ENCODE measurements around the gene KCTD17. TPM values are rescaled to one million over a fixed set of nuclear protein-coding genes. Genes with fewer than 3 reads are reported as not detected.

The KCTD17 gene
- total RNA-seq, 1 experiment from 2014 or later = 12.5 TPM

DNA sequence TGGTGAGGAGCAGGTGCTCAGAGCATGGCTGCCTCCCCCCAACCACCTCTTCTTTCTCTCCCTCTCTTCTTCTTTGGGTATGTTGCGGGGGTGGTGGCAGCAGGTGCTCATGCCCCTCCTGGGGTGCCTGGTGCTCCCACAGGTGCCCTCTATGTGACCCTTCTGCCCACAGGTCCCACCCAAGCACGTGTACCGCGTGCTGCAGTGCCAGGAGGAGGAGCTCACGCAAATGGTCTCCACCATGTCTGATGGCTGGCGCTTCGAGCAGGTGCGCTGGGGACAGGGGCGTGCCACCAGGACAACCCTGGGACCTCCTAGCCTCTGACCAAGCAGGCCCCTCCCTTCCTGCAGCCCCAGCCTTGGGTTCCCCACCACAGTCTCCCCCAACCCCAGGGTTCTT, 5.7 kb downstream of the KCTD17 start:
- Histone ChIP-seq H3K27ac (no peak overlapping the region), H3K4me3 (no peak overlapping the region), H3K4me1 (peaks cover 9% of the 10 kb centered on the region; the same call in 1 of the 2 replicates), H3K36me3 (no peaks in the 10 kb centered on the region), H3K27me3 (no peaks in the 10 kb centered on the region), H3K9me3 (replicated peaks) (no peaks in the 10 kb centered on the region)
- DNase-seq = no peak

DNA sequence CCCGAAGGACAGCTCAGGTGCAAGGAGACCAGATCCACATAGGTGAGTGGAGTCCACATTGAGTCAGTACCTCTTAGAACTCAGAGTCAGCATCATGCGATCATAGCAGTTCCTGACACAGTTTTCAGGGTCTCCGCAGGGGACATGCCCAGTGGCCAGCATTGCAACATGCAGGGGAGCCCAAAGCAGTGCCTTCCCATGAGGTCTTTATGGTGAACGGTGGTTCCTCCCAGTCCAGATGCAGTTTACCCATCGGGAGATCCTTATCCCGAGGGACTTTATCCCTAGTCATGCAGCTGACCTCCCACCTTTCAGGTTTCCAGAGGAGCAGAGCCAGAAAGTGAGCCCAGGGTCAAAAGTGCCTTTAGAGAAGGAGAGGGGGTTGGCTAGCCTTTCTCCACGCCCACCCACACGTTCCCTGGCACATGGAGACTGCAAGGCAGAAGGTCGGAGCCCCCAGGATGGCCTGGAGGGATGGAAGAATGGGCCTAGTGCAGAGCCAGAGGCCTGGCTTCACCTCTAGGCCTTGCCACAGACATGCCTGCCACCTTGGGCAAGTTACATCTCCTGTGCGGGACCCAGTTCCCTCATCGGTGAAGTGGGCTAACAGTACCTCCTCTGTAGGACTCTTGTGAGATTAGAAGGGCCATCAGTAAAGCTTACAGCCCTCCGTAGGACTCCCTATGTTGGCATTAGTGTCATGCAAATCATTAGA, 6.4 kb downstream of the KCTD17 start:
- H3K27ac ChIP-seq = no peak overlapping the region
- H3K4me1 ChIP-seq = peaks cover 9% of the 10 kb centered on the region; the same call in 1 of the 2 replicates
- H3K9me3 ChIP-seq (replicated peaks) = no peaks in the 10 kb centered on the region
- no peaks in the 10 kb centered on the region for H3K27me3 ChIP-seq
- no peaks in the 10 kb centered on the region for H3K36me3 ChIP-seq
- H3K4me3 ChIP-seq = no peak overlapping the region
- no peak for DNase-seq

DNA sequence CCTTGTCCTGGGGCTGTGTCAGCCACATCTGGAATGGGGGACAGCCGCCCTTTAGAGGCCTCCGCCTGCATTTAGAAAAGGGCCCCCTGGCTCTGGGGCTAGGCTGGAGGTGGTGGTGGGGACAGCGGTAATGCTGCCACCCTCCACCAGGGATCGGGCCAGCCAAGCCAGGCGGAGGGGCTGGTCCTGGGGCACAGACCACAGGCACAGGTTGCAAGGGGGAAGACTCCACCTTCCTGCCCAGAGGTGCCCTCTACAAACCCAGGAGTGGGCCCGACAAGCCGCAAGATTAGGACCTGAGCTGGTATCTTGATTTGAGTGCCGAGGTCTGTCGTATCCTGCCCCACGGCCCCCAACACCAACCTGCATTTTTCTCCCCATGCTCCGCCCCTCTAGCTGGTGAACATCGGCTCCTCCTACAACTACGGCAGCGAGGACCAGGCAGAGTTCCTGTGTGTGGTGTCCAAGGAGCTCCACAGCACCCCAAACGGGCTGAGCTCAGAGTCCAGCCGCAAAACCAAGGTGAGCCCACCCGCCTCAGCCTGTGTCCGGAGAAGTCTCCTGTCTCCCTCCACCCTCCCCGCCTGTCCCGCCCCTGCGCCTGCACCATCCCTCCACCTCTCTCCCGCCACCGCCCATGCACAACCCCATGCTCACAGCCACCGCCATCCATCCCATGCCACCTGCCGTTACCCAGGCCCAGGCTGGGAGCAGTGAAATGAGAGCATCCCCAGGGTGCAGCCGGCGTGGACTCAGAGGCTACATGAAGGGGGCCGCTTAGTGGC, 7.6 kb downstream of the KCTD17 start:
- Histone ChIP-seq H3K9me3 (replicated peaks) (no peaks in the 10 kb centered on the region), H3K27me3 (no peaks in the 10 kb centered on the region), H3K27ac (no peak overlapping the region), H3K36me3 (no peaks in the 10 kb centered on the region), H3K4me3 (no peak overlapping the region), H3K4me1 (peaks cover 3% of the 10 kb centered on the region; the same call in 1 of the 2 replicates)
- no peak for DNase-seq

DNA sequence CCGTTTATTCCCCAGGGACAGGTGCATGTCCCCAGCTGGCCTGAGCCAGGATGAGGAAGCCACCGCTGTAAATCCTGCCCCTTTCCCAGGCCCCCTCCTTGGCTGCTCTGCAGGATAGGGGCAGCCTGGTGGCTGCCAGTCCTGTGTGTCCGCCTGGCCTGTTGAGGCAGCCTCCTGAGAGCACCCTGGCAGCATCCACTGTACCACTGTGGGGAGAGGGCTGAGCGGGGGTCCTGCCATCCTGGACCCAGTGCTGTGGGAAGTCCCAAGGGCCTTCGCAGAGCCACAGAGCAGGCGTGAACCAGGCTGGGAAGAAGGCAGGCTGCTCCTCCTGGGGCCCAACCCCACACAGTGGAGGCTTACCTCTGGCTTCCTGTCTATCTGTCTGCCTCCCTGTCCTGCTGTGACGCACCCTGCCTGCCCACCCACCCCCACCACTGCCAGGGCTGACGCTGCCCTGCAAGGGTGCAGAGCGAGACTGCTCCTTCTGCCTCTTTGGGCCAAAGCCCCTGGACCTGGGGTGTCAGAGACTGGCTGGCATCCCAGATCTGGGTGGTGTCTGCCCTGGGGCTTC, 8.4 kb downstream of the KCTD17 start:
- Histone ChIP-seq H3K36me3 (no peaks in the 10 kb centered on the region), H3K9me3 (replicated peaks) (no peaks in the 10 kb centered on the region), H3K27ac (no peak overlapping the region), H3K27me3 (no peaks in the 10 kb centered on the region), H3K4me3 (no peak overlapping the region), H3K4me1 (no peaks in the 10 kb centered on the region)
- DNase-seq = no peak

DNA sequence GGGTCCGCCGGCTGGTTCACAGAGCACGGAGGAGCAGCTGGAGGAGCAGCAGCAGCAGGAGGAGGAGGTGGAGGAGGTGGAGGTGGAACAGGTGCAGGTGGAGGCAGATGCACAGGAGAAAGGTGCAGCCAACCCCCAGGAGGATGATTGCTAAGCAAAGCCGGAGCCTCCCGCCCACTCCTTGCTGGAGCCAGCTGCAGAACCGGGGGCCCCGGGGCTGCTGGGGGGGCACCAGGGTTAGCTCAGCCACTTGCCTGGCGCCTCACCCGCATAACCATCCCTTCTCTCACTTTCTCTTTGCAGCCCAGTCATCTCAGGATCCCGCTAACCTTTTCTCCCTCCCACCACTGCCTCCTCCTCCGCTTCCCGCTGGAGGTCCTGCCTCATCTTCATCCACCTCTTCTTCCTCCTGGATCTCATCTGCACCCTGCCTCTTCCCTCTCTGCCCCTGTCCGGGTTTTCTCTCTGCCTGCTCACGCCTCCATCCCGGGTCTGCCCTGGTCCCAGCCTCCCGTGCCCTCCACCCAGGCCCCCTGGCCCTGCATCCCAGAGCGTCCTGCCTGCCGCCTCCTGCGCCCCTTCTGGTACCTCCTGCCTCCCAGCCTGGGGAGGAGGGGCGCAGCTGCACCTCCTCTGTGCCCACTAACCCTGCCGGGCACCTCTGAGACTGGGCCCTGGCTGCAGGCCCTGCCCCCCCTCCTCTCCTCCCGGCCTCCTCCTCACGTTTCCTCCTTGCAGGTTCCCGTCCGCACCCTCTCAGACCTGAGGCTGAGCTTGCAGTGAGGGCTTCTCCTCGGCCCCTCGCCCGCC, 9.5 kb downstream of the KCTD17 start:
- H3K27ac ChIP-seq = no peak overlapping the region
- H3K9me3 ChIP-seq (replicated peaks) = no peaks in the 10 kb centered on the region
- no peaks in the 10 kb centered on the region for H3K27me3 ChIP-seq
- no peaks in the 10 kb centered on the region for H3K36me3 ChIP-seq
- H3K4me3 ChIP-seq = no peak overlapping the region
- H3K4me1 ChIP-seq = no peaks in the 10 kb centered on the region
- DNase-seq = no peak

DNA sequence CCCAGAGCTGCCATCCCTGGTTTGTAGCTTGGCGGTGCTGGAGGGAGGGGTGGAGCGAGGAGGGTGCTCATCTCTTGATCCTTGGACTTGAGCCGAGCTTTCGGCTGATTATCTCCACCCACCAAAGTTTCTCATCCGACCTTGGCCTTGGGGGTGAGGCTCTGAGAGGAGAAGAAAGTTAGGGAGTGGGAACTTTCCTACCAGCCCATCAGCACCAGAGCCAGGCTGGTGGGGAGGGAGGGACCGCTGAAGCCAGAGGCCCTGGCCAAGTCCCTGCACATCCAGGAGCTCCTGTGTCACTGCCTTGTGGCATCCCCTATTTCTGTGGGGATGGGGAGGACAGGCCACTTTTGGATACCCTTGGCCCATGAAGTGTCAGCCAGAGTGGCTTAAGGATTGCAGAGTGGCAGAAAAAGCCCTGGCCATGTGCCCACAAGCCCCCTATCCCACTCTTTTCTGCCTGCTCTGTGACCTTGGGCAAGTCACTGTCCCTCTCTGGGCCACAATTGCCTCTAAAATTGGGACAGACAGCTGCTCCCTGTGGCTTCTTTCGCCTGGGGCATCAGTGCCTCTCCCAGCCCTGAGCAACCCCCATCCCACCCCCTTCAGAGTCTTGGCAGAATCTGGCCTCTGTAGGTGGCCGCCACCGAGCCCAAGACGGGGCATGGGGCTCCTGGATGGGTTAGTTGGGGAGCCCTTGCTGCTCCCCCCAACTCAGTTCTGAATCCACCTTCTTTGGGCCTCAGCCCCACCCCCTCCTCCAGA, 10.3 kb downstream of the KCTD17 start:
- no peaks in the 10 kb centered on the region for H3K9me3 ChIP-seq (replicated peaks)
- H3K27ac ChIP-seq = no peak overlapping the region
- no peaks in the 10 kb centered on the region for H3K4me1 ChIP-seq
- no peak for DNase-seq
- no peaks in the 10 kb centered on the region for H3K36me3 ChIP-seq
- H3K27me3 ChIP-seq = no peaks in the 10 kb centered on the region
- no peak overlapping the region for H3K4me3 ChIP-seq

DNA sequence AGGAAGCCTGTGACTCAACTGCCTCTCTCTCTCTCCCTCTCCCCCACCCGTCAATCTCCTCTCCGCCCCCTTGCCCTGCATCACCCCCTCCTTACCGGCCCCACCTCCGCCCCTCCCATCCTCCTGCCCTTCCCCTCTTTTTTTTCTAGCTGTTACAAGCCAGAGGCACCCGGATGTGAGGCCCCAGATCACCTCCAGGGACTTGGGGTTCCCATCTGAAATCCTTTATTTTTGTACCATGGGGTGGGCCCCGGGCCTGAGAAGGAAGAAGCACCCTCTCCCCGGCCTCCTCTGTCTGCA, 10.8 kb downstream of the KCTD17 start:
- no peaks in the 10 kb centered on the region for H3K9me3 ChIP-seq (replicated peaks)
- no peaks in the 10 kb centered on the region for H3K27me3 ChIP-seq
- H3K27ac ChIP-seq = no peak overlapping the region
- H3K4me1 ChIP-seq = no peaks in the 10 kb centered on the region
- no peak for DNase-seq
- no peaks in the 10 kb centered on the region for H3K36me3 ChIP-seq
- H3K4me3 ChIP-seq = no peak overlapping the region

DNA sequence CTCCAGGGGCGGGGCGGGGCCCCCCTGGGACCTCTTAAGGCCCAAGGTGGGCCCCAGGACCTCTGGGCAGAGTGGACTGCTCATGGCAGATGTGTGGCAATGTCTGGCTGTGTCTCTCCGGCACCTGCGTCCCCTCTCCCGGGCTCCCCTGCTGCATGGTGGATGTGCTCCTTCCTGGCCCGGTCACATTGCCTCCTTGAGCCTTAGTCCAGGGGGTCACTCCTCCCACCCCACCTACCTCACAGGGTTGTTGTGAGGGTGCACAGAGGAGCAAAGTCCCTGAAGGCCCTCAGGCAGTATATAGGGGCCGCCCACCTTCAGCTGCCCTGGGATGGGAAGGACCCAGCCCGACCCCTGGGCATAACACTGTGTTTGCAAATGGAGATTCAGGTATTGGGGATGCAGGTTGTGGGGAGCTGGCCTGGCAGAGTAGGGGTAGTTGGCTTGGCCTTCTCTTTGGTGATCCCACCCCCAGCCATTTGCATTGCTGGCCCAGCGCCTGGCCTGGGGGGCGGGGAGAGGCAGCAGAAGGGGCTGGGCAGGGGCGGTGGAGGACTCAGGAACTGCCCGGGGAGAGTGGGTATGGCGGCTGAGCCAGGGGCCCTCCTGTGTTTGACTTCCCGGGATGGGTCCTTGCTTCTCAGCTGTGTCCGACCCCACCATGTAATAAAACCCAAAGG, 11.3 kb downstream of the KCTD17 start:
- Histone ChIP-seq H3K4me3 (no peak overlapping the region), H3K27ac (no peak overlapping the region), H3K27me3 (no peaks in the 10 kb centered on the region), H3K9me3 (replicated peaks) (no peaks in the 10 kb centered on the region), H3K36me3 (no peaks in the 10 kb centered on the region), H3K4me1 (no peaks in the 10 kb centered on the region)
- no peak for DNase-seq

DNA sequence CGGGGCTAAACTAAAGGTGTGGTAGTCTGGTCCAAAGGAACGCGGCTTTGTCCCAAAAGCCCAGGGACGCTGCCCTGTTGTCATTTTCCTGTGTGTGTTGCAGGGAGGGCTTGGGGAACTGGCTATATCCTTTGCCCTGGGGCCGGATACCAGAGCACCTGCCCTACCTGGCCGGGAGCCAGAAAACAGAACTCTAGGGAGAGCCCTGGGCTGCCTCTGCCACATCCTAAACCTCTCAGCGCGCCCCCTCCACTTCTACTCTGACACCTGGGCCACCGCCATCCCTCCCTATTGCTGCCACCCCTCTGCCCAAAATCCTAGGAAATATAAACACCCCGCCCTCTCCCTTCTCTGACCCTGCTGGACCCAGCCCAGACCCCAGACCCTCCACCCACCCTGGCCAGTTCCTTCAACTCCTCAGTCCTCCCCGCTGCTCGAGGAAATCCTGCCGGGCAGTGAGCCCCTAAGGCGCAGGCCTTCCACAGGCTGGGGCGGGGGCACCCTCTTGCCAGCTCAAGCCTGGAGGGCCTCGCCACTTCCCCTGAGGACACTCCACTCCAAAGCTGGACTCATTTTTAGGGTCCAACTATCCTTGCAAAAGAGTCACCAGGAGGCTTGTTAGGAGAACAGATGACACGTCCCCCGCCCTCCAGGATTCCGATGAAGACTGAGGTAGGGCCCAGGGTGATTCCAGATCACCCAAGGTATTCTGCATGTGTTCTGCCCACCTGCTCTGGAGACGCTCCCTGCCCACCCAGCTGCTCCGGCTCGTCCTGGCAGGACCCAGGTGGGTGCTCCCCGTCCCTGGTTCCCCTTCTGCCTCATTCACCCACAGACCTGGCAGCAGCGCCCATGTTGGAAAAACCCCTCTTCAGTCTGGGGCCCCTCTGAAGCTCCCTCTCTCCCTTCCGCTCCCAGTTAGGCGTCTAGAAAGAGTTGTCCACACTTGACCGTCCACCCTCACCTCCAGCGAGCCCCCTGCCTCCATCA, 12.2 kb downstream of the KCTD17 start:
- Histone ChIP-seq H3K27ac (no peak overlapping the region), H3K9me3 (replicated peaks) (no peaks in the 10 kb centered on the region), H3K27me3 (no peaks in the 10 kb centered on the region), H3K36me3 (no peaks in the 10 kb centered on the region), H3K4me3 (no peak overlapping the region), H3K4me1 (no peaks in the 10 kb centered on the region)
- DNase-seq = peak; percentile 49 to 65

DNA sequence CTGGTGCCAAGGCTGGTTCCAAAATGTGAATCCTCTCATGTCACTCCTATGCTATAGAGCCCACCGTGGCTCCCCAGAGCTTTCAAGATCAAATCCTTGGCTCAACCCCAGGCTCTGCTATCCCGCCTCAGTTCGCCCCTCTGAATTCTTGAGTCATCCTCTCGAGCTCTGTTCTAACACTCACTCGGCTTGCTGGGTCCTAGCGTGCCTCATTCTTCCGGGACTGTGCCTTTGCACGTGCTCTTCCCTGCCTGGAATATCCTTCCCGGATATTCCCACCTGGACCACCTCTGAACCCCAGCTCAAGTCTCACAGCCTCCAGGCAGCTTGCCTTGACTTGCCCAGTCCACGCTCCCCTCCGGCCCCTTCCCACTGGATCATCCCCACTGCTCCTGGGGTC, 13.0 kb downstream of the KCTD17 start:
- no peak overlapping the region for H3K4me3 ChIP-seq
- no peaks in the 10 kb centered on the region; the same call in 1 of the 2 replicates for H3K27me3 ChIP-seq
- H3K4me1 ChIP-seq = no peaks in the 10 kb centered on the region

DNA sequence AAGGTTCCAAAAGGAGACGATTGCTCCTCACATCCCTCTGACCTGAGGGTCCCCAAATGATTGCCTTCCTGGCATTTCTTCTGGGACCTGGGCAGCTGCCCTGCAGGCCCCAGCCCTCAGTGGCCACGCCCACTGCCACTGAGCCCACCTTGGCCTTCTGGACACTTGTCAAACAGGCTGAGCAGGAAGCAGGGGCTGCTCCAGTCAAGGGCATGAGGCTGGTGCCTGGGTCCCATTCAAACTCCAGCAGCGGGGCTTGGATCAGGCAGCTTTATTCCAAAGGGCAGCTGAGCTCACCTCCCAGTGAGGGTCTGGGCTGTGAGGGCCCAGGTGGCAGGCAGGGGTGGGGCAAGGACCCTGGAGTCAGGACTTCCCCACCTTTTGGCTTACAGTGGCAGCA, 13.6 kb downstream of the KCTD17 start:
- Histone ChIP-seq H3K27ac (no peak overlapping the region), H3K4me1 (no peaks in the 10 kb centered on the region), H3K36me3 (no peaks in the 10 kb centered on the region), H3K9me3 (replicated peaks) (no peaks in the 10 kb centered on the region), H3K4me3 (no peak overlapping the region), H3K27me3 (no peaks in the 10 kb centered on the region; the same call in 1 of the 2 replicates)
- no peak for DNase-seq

More for the DNA sequence above, 13.0 kb downstream of the KCTD17 start:
- Histone ChIP-seq H3K9me3 (replicated peaks) (no peaks in the 10 kb centered on the region), H3K36me3 (no peaks in the 10 kb centered on the region), H3K27ac (no peak overlapping the region)
- no peak for DNase-seq

DNA sequence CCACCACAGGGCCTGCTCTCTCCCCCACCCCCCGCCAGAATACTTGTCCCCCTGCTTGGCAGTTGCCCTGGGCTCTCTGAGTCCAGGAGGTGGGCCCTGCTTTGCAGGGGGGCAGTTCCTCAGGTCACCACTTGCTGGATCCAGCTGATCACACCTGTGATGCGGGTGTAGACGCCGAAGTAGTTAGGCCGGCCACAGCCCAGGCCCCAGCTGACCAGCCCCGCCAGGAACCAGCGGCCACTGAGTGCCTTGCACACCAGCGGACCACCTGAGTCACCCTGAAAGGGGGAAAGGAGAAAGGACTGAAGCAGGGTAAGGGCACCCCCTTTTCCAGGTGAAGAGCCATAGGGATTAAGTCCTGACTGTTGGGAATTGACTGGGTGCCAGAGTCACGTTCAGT, 14.4 kb downstream of the KCTD17 start:
- Histone ChIP-seq H3K4me3 (no peak overlapping the region), H3K9me3 (replicated peaks) (no peaks in the 10 kb centered on the region), H3K27me3 (no peaks in the 10 kb centered on the region; the same call in 1 of the 2 replicates), H3K4me1 (no peaks in the 10 kb centered on the region), H3K36me3 (no peaks in the 10 kb centered on the region), H3K27ac (no peak overlapping the region)
- DNase-seq = no peak

DNA sequence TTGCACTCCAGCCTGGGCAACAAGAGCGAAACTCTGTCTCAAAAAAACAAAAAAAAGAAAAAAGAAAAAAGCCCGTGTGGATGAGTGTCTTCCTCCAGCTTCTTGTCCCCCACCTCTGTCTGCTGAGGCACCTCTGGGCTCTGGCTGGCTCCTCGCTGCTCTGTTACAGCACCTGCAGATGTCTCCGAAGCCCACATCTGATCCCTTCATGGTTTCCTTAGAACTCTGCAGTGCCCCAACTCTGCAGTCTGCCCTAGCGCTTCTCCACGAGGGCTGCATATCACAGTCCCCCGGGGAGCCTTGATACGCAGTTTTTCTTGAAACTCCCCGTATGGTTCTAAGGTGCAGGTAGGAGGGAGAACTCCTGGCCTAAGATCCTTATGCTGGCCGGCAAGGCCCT, 15.9 kb downstream of the KCTD17 start:
- Histone ChIP-seq H3K4me1 (no peaks in the 10 kb centered on the region), H3K27ac (no peak overlapping the region), H3K4me3 (no peak overlapping the region), H3K9me3 (replicated peaks) (no peaks in the 10 kb centered on the region), H3K36me3 (no peaks in the 10 kb centered on the region), H3K27me3 (no peaks in the 10 kb centered on the region; the same call in 1 of the 2 replicates)
- DNase-seq = no peak
